H9 (cell line): ENCODE data around the gene CARM1. TPM values are rescaled to one million over a fixed set of nuclear protein-coding genes. Genes with fewer than 3 reads are reported as not detected.

Experiments
- DNase-seq: peaks from one replicate; pipeline ENCODE4 v3.0.0-alpha.2; 2017
- H2AFZ ChIP-seq: one replicate; pipeline ENCODE4 v1.6.1; 2013; ENCODE audit warnings: mild to moderate bottlenecking, low read length, control low read depth, moderate library complexity
- H2AK5ac ChIP-seq: 2 replicates; pipeline ENCODE4 v1.6.1; 2013; ENCODE audit warnings: low read length, control low read depth, mixed read lengths; ENCODE audit not compliant: insufficient read length
- H2BK120ac ChIP-seq: one replicate; pipeline ENCODE4 v1.6.1; 2013; ENCODE audit warnings: low read depth, mild to moderate bottlenecking, low read length, control low read depth, inconsistent platforms; ENCODE audit not compliant: poor library complexity, severe bottlenecking
- H2BK12ac ChIP-seq: 2 replicates; pipeline ENCODE4 v1.6.1; 2013; ENCODE audit warnings: low read length, control low read depth, mixed read lengths, low read depth; ENCODE audit not compliant: insufficient read length
- H2BK15ac ChIP-seq: 2 replicates; pipeline ENCODE4 v1.6.1; 2013; ENCODE audit warnings: low read depth, low read length, control low read depth
- H2BK20ac ChIP-seq: one replicate; pipeline ENCODE4 v1.6.1; 2013; ENCODE audit warnings: low read depth, mild to moderate bottlenecking, low read length, control low read depth, inconsistent platforms; ENCODE audit not compliant: poor library complexity, severe bottlenecking
- H2BK5ac ChIP-seq: 2 replicates; pipeline ENCODE4 v1.6.1; 2013; ENCODE audit warnings: low read length, control low read depth, mixed read lengths; ENCODE audit not compliant: insufficient read length
- H3K14ac ChIP-seq: 2 replicates; pipeline ENCODE4 v1.6.1; 2013; ENCODE audit warnings: low read length, control low read depth; ENCODE audit not compliant: insufficient read depth
- H3K18ac ChIP-seq: 2 replicates; pipeline ENCODE4 v1.6.1; 2013; ENCODE audit warnings: low read depth, mild to moderate bottlenecking, mixed read lengths, low read length, control low read depth; ENCODE audit not compliant: insufficient read length
- H3K23ac ChIP-seq: 2 replicates; pipeline ENCODE4 v1.6.1; 2013; ENCODE audit warnings: low read length, control low read depth, mixed read lengths, low read depth; ENCODE audit not compliant: insufficient read length
- H3K23me2 ChIP-seq: 2 replicates; pipeline ENCODE4 v1.6.1; 2013; ENCODE audit warnings: low read depth, mild to moderate bottlenecking, mixed read lengths, low read length, control low read depth; ENCODE audit not compliant: insufficient read length, poor library complexity, severe bottlenecking
- H3K27ac ChIP-seq: 2 replicates; pipeline ENCODE4 v1.5.1; 2013; ENCODE audit warnings: low read length, control low read depth, mixed read lengths, low read depth; ENCODE audit not compliant: insufficient read length
- H3K27me3 ChIP-seq: 2 replicates; pipeline ENCODE4 v1.6.1; 2013; ENCODE audit warnings: low read length, control low read depth, inconsistent platforms; ENCODE audit not compliant: insufficient read depth
- H3K4ac ChIP-seq: 2 replicates; pipeline ENCODE4 v1.6.1; 2013; ENCODE audit warnings: low read depth, mild to moderate bottlenecking, control low read depth, inconsistent platforms, low read length, moderate library complexity
- H3K4me1 ChIP-seq: 2 replicates; pipeline ENCODE4 v1.6.1; 2013; ENCODE audit warnings: low read length, control low read depth, inconsistent platforms; ENCODE audit not compliant: insufficient read depth
- H3K4me2 ChIP-seq: 2 replicates; pipeline ENCODE4 v1.6.1; 2013; ENCODE audit warnings: low read length, control low read depth, mixed read lengths; ENCODE audit not compliant: insufficient read length, insufficient read depth
- H3K56ac ChIP-seq: 2 replicates; pipeline ENCODE4 v1.6.1; 2013; ENCODE audit warnings: low read depth, mild to moderate bottlenecking, mixed read lengths, low read length, control low read depth; ENCODE audit not compliant: insufficient read length
- H3K79me1 ChIP-seq: 2 replicates; pipeline ENCODE4 v1.6.1; 2013; ENCODE audit warnings: low read depth, mild to moderate bottlenecking, moderate library complexity, low read length, control low read depth, inconsistent platforms; ENCODE audit not compliant: insufficient read depth, poor library complexity, severe bottlenecking
- H3K79me2 ChIP-seq: 2 replicates; pipeline ENCODE4 v1.6.1; 2013; ENCODE audit warnings: low read length, control low read depth, inconsistent platforms; ENCODE audit not compliant: insufficient read depth
- H3K9ac ChIP-seq: 2 replicates; pipeline ENCODE4 v1.6.1; 2013; ENCODE audit warnings: low read length, control low read depth, mixed read lengths; ENCODE audit not compliant: insufficient read length; ENCODE audit errors: extremely low read depth
- H3K9me3 ChIP-seq: one replicate; pipeline ENCODE4 v1.6.1; 2013; ENCODE audit warnings: low read depth, low read length, inconsistent platforms; ENCODE audit not compliant: control insufficient read depth
- H3T11ph ChIP-seq: one replicate; pipeline ENCODE4 v1.6.1; 2013; ENCODE audit warnings: mild to moderate bottlenecking, low read length, control low read depth, inconsistent platforms
- H4K20me1 ChIP-seq: one replicate; pipeline ENCODE4 v1.6.1; 2013; ENCODE audit not compliant: control insufficient read depth, insufficient read length, insufficient read depth
- H4K5ac ChIP-seq: 2 replicates; pipeline ENCODE4 v1.6.1; 2013; ENCODE audit warnings: low read depth, mild to moderate bottlenecking, mixed read lengths, low read length, control low read depth; ENCODE audit not compliant: insufficient read length
- H4K8ac ChIP-seq: replicated peaks from 2 replicates; pipeline ENCODE4 v1.6.1; 2013; ENCODE audit warnings: low read length, control low read depth, mixed read lengths, low read depth; ENCODE audit not compliant: insufficient read length
- H4K91ac ChIP-seq: 2 replicates; pipeline ENCODE4 v1.6.1; 2013; ENCODE audit warnings: low read depth, mild to moderate bottlenecking, moderate library complexity, mixed read lengths, low read length, control low read depth; ENCODE audit not compliant: insufficient read length
- H3K27ac Mint-ChIP-seq, 3 experiments: 2 replicates in 2 of 3; 3 replicates in 1 of 3; pipeline ENCODE4 v1.8.0; 2020 to 2021; ENCODE audit warnings: mixed read lengths in 3 of 3, mild to moderate bottlenecking in 1 of 3, moderate library complexity in 1 of 3
- H3K27me3 Mint-ChIP-seq: 2 replicates; pipeline ENCODE4 v1.8.0; 2021; ENCODE audit warnings: low read depth, mild to moderate bottlenecking, moderate library complexity, mixed read lengths
- H3K36me3 Mint-ChIP-seq, 3 experiments: 2 replicates in 2 of 3; 3 replicates in 1 of 3; pipeline ENCODE4 v1.8.0; 2020 to 2021; ENCODE audit warnings: low read depth in 3 of 3, mixed read lengths in 3 of 3; ENCODE audit not compliant: insufficient read depth in 1 of 3
- H3K4me1 Mint-ChIP-seq, 2 experiments: 2 replicates each; pipeline ENCODE4 v1.8.0; 2020; ENCODE audit warnings: mixed read lengths in 2 of 2
- H3K4me3 Mint-ChIP-seq, 2 experiments: 2 replicates in 1 of 2; 3 replicates in 1 of 2; pipeline ENCODE4 v1.8.0; 2020 to 2021; ENCODE audit warnings: mild to moderate bottlenecking in 2 of 2, mixed read lengths in 2 of 2, moderate library complexity in 1 of 2
- H3K9me3 Mint-ChIP-seq, 2 experiments: 2 replicates in 1 of 2; 3 replicates in 1 of 2; pipeline ENCODE4 v1.8.0; 2020; ENCODE audit warnings: mild to moderate bottlenecking in 2 of 2, mixed read lengths in 2 of 2, moderate library complexity in 1 of 2
- WGBS: extraction: QIAGEN DNeasy Blood & Tissue Kit; methylation state at CpG from one replicate; pipeline ENCODE4 v1.1.7; 2013; ENCODE audit warnings: missing lambda C conversion rate, low lambda C conversion rate, mixed read lengths; ENCODE audit not compliant: insufficient read length; ENCODE audit errors: extremely low coverage; 5-methylcytosine and 5-hydroxymethylcytosine counted together
- total RNA-seq: library from RNA; stranded (reverse); gene quantifications from 2 replicates; pipeline ENCODE4 v1.2.1, GENCODE V29; 2021
- TF ChIP-seq, protein P1 (sequence below): fragments of 200-600 bp; sonication (generic); conservative IDR thresholded peaks from 3 replicates; pipeline ENCODE4 v1.8.0; 2021; ENCODE audit warnings: antibody characterized with exemption, mild to moderate bottlenecking

CARM1 gene
- total RNA-seq, 1 experiment from 2014 or later: 111 TPM

DNA sequence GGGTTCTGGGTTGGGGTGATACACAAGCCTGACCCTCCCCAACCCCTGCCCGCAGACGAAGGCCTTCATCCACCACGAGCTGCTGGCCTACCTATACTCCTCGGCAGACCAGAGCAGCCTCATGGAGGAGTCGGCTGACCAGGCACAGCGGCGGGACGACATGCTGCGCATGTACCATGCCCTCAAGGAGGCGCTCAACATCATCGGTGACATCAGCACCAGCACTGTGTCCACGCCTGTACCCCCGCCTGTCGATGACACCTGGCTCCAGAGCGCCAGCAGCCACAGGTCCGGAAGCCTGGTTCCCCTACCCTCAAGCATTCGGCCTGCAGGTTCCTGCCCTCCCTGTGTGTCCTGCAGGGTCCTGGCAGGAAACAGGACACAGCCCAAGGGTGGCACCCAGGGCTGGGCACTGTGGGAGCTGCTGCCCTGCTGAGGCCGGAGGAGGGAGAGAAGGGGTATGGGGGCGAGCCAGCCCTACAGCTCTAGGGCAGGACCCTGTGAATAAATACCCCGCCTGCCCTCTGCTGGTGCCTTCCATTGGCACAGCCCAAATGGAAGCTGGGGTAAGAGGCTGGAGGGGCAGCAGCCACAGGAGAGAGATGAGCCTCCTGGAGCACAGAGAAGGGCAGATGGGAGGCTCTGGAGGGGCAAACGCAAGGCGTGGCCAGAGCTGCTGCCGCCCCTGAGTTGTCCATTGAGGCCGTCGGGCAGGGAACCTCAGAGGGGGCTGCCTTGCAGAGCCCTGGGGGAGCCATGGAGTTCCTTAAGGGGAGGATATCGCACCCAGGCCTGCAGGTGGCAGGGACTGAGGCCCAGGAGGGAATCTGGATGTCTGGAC, 42.2 kb upstream of the CARM1 start:
- H3K56ac ChIP-seq: no peak overlapping the region
- H3K18ac ChIP-seq: no peak overlapping the region
- no CpG with 5 or more reads among the region's 26 CpGs for WGBS
- H3K27ac ChIP-seq: no peak overlapping the region
- H3K4me1 ChIP-seq: no peaks in the 10 kb centered on the region
- H2BK120ac ChIP-seq: no peak overlapping the region
- DNase-seq: peak; percentile 75
- H3K4ac ChIP-seq: no peak overlapping the region
- TF ChIP-seq, protein P1, sequence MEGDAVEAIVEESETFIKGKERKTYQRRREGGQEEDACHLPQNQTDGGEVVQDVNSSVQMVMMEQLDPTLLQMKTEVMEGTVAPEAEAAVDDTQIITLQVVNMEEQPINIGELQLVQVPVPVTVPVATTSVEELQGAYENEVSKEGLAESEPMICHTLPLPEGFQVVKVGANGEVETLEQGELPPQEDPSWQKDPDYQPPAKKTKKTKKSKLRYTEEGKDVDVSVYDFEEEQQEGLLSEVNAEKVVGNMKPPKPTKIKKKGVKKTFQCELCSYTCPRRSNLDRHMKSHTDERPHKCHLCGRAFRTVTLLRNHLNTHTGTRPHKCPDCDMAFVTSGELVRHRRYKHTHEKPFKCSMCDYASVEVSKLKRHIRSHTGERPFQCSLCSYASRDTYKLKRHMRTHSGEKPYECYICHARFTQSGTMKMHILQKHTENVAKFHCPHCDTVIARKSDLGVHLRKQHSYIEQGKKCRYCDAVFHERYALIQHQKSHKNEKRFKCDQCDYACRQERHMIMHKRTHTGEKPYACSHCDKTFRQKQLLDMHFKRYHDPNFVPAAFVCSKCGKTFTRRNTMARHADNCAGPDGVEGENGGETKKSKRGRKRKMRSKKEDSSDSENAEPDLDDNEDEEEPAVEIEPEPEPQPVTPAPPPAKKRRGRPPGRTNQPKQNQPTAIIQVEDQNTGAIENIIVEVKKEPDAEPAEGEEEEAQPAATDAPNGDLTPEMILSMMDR: peak; percentile 47; the same call in 2 of the 3 replicates
- Mint-ChIP-seq H3K4me3 (no peak overlapping the region), H3K36me3 (peaks cover 18 to 46% (median 43%) of the 10 kb centered on the region in 3 experiments; a peak in 5 of 7 replicates), H3K27ac (0 out of 7 replicates have a peak overlapping the region, but pooled peaks of 1 of the 3 experiments have one; percentile 44), H3K27me3 (no peaks in the 10 kb centered on the region), H3K4me1 (no peaks in the 10 kb centered on the region), H3K9me3 (no peaks in the 10 kb centered on the region)
- H3K14ac ChIP-seq: no peak overlapping the region
- H2BK5ac ChIP-seq: no peak overlapping the region
- H3K79me1 ChIP-seq: no peaks in the 10 kb centered on the region
- no peak overlapping the region for H4K8ac ChIP-seq
- no peak overlapping the region for H2BK12ac ChIP-seq
- H2BK15ac ChIP-seq: no peak overlapping the region
- H3K9ac ChIP-seq: no peak overlapping the region
- H4K5ac ChIP-seq: no peak overlapping the region
- no peaks in the 10 kb centered on the region for H3K79me2 ChIP-seq
- no peak overlapping the region for H4K91ac ChIP-seq
- H4K20me1 ChIP-seq: no peaks in the 10 kb centered on the region
- H3K4me2 ChIP-seq: no peak overlapping the region
- H2BK20ac ChIP-seq: no peak overlapping the region
- no peaks in the 10 kb centered on the region for H3K27me3 ChIP-seq
- no peak overlapping the region for H3K23ac ChIP-seq
- no peak overlapping the region for H3T11ph ChIP-seq
- no peak overlapping the region for H2AFZ ChIP-seq
- no peaks in the 10 kb centered on the region for H3K23me2 ChIP-seq
- no peak overlapping the region for H2AK5ac ChIP-seq
- no peaks in the 10 kb centered on the region for H3K9me3 ChIP-seq
